Kidney (tissue), 14 donors: ENCODE data around the gene APBB2. TPM values are rescaled to one million over a fixed set of nuclear protein-coding genes. Genes with fewer than 3 reads are reported as not detected.

Experiments
- DNase-seq, 5 donors: peaks; one replicate each; pipeline ENCODE4 v3.0.0-alpha.2; 2013 to 2020
- FAIRE-seq: peaks from 2 replicates; lab custom pipeline; 2012; peaks lifted over from hg19 to GRCh38; lab: Jason Lieb, UNC
- H3K27ac ChIP-seq, 2 donors: one replicate each; pipeline ENCODE4 v1.7.0; 2013; ENCODE audit warnings: low read depth in 2 of 2, low read length in 2 of 2, inconsistent platforms in 1 of 2
- H3K27me3 ChIP-seq: one replicate; pipeline ENCODE4 v1.7.1; 2013; ENCODE audit warnings: low read length, inconsistent platforms; ENCODE audit not compliant: control insufficient read depth, insufficient read depth
- H3K36me3 ChIP-seq, 3 donors: one replicate each; pipeline versions ENCODE4 v1.7.0 to v1.7.1; 2013; ENCODE audit warnings: low read length in 3 of 3, control low read depth in 1 of 3, inconsistent platforms in 1 of 3; ENCODE audit not compliant: insufficient read depth in 3 of 3, control insufficient read depth in 2 of 3
- H3K4me1 ChIP-seq, 3 donors: one replicate each; pipeline versions ENCODE4 v1.7.0 to v1.7.1; 2013; ENCODE audit warnings: low read length in 3 of 3, inconsistent platforms in 1 of 3, low read depth in 1 of 3; ENCODE audit not compliant: control insufficient read depth in 2 of 3, insufficient read depth in 2 of 3
- H3K4me3 ChIP-seq, 3 donors: one replicate each; pipeline versions ENCODE4 v1.7.0 to v1.8.1; 2013; ENCODE audit warnings: low read length in 3 of 3, control low read depth in 1 of 3, inconsistent platforms in 1 of 3
- H3K9ac ChIP-seq, 3 donors: one replicate each; pipeline versions ENCODE4 v1.7.0 to v1.7.1; 2013; ENCODE audit warnings: low read length in 3 of 3, control low read depth in 1 of 3, inconsistent platforms in 1 of 3
- H3K9me3 ChIP-seq, 3 donors: one replicate each; pipeline versions ENCODE4 v1.7.0 to v1.7.1; 2013; ENCODE audit warnings: low read length in 3 of 3, control low read depth in 1 of 3, inconsistent platforms in 1 of 3; ENCODE audit not compliant: control insufficient read depth in 2 of 3, insufficient read depth in 1 of 3
- intact Hi-C: fragments of 100-400 bp; cut with DNase I; formaldehyde crosslinking; loops from one replicate; pipeline ENCODE4 v1.11.1; 2022
- polyA plus RNA-seq: library from polyadenylated mRNA; stranded (reverse); fragments of 350-450 nt; fragmentation: Illumina TruSeq; extraction: RNeasy Lipid Tissue Mini Kit (QIAGEN cat#74804); gene quantifications from one replicate; pipeline ENCODE4 v1.2.3, GENCODE V29; 2014; ENCODE audit warnings: low read depth, low replicate concordance; ENCODE audit not compliant: insufficient read depth
- total RNA-seq: library from RNA; stranded (reverse); fragmentation: NEBNext Ultra II Directional; extraction: Animal tissue kit (Norgen Biotek cat#: 25700); gene quantifications from one replicate; pipeline ENCODE4 v1.2.1, GENCODE V29; 2021
- TF ChIP-seq, protein P1 (sequence below): IDR thresholded peaks from 3 replicates; pipeline ENCODE4 v1.5.1; 2012; ENCODE audit warnings: mild to moderate bottlenecking, moderate library complexity, borderline replicate concordance; ENCODE audit not compliant: insufficient read depth; ENCODE audit errors: extremely low read depth
- donor health status: control.
- donor health status: control.
- donor health status: control.
- donor health status: control.
- donor health status: control.
- donor health status: DM: yes; HTN: yes; CAD: no.
- donor health status: Normal renal cell carcinoma (clear cell type).

APBB2 gene
- total and polyA plus RNA-seq, 2 donors from 2014 or later: 13.4 to 65.6 TPM

DNA sequence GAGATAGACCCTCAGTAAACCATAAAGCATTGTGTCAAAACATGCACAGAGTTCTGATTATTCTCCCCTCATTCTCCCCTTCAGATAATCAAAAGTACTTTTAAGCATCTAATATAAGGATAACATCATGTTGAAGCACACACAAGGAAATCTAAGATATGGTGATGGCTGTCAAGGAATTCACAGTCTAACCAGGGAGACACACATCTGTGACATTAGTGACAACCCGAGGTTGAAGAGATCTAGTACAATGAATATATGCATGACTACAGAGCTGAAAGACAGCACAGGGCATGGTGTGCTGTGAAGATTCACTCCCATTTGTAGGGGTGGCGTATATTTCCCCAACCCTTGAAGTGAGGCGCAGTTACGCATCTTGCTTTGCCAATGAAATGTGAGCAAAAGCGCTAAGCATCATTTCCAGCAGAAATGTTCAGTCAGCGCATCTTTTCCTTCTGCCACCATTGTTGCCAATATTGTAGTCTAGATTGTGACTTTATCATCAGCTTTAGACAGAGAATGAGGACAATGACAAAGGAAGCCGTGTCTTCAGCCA is 342.6 kb downstream of the APBB2 start:
- intact Hi-C loops: no loop called here
- Histone ChIP-seq H3K27me3 (no peaks in the 10 kb centered on the region), H3K4me1 (peaks cover 0 to 22% (median 7%) of the 10 kb centered on the region in 3 donors), H3K36me3 (no peaks in the 10 kb centered on the region), H3K9me3 (no peaks in the 10 kb centered on the region), H3K27ac (no peak overlapping the region), H3K4me3 (no peak overlapping the region), H3K9ac (no peak overlapping the region)
- FAIRE-seq (no peak), DNase-seq (no peak)
- TF ChIP-seq, protein P1, sequence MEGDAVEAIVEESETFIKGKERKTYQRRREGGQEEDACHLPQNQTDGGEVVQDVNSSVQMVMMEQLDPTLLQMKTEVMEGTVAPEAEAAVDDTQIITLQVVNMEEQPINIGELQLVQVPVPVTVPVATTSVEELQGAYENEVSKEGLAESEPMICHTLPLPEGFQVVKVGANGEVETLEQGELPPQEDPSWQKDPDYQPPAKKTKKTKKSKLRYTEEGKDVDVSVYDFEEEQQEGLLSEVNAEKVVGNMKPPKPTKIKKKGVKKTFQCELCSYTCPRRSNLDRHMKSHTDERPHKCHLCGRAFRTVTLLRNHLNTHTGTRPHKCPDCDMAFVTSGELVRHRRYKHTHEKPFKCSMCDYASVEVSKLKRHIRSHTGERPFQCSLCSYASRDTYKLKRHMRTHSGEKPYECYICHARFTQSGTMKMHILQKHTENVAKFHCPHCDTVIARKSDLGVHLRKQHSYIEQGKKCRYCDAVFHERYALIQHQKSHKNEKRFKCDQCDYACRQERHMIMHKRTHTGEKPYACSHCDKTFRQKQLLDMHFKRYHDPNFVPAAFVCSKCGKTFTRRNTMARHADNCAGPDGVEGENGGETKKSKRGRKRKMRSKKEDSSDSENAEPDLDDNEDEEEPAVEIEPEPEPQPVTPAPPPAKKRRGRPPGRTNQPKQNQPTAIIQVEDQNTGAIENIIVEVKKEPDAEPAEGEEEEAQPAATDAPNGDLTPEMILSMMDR: no peak

DNA sequence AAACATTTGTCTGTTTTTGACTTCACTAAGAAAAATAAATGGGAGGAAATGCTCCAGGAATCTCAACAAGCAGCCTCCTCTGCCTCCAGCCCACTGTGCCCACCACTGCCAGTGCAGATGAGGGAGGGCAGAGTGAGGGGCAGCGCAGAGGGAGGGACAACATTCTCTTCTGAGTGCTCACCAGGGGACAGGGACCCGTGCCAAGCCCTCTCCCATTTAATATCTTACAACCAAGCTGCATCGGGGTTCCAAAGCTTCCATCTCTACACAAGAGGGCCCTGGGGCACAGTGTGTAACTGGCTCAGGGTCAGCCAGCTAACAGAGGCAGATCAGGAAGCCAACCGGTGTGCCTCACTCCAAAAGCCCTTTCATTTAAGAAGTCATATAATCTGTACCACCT is 344.2 kb downstream of the APBB2 start:
- DNase-seq: no peak

DNA sequence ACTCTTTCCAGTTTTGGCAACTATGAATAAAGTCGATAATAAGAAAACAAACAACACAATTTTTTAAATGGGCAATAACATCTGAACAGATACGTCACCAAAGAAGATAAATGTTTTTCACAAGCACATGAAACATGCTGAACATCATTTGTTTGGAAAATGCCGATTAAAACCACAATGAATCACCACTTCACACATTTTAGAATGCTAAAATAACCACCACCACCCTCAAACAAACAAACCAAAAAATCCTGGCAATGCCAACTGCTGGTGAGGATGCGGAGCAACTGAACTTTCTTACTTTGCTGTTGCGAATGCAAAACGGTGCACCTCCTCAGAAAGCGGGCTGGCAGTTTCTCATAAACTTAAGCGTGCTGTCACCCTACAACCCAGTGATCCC is 348.6 kb downstream of the APBB2 start:
- no peak for DNase-seq
- Histone ChIP-seq H3K27me3 (no peaks in the 10 kb centered on the region), H3K36me3 (no peaks in the 10 kb centered on the region), H3K4me3 (no peak overlapping the region), H3K27ac (no peak overlapping the region), H3K9me3 (no peaks in the 10 kb centered on the region), H3K4me1 (no peaks in the 10 kb centered on the region), H3K9ac (no peak overlapping the region)
- intact Hi-C loops: no loop called here
- FAIRE-seq: no peak
- TF ChIP-seq, protein P1: no peak

More for the DNA sequence above, 344.2 kb downstream of the APBB2 start:
- no peak overlapping the region for H3K27ac ChIP-seq
- H3K36me3 ChIP-seq: no peaks in the 10 kb centered on the region
- H3K9me3 ChIP-seq: no peaks in the 10 kb centered on the region
- H3K9ac ChIP-seq: no peak overlapping the region
- no peaks in the 10 kb centered on the region for H3K27me3 ChIP-seq
- FAIRE-seq: no peak
- peaks cover 0 to 11% (median 4%) of the 10 kb centered on the region in 3 donors for H3K4me1 ChIP-seq
- no peak overlapping the region for H3K4me3 ChIP-seq
- intact Hi-C loops: no loop called here
- TF ChIP-seq, protein P1: no peak

DNA sequence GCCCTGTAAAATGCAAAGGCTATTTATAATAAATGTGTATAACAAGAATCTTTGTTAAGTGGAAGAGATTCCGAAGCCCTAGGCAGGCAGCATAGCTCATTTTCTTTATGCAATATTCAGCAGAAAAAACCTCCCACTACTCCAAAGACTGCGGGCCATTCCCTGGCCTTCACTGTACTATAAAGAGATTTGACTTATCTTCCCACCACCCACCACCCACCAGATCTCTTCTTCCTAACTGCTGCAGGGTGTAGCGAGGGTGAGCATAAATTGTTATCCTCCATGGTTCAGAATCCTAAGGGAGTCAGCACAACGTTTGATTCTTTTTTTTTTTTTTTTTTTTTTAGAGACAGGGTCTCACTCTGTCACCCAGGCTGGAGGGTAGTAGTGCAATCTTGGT is 349.8 kb downstream of the APBB2 start:
- TF ChIP-seq, protein P1: no peak
- H3K9ac ChIP-seq: no peak overlapping the region
- no peak for FAIRE-seq
- no peaks in the 10 kb centered on the region for H3K36me3 ChIP-seq
- H3K4me1 ChIP-seq: no peaks in the 10 kb centered on the region
- no peak for DNase-seq
- no peak overlapping the region for H3K27ac ChIP-seq
- no peaks in the 10 kb centered on the region for H3K27me3 ChIP-seq
- intact Hi-C loops: no loop called here
- no peaks in the 10 kb centered on the region for H3K9me3 ChIP-seq
- H3K4me3 ChIP-seq: no peak overlapping the region
